Measurements from ENCODE around the gene WFS1. TPM values are rescaled to one million over a fixed set of nuclear protein-coding genes. Genes with fewer than 3 reads are reported as not detected.

Gene WFS1
- total and polyA plus RNA-seq, 9 of the 15 experiments (the other 6 are each of a cell fraction or from before 2014, with no cell fraction given) = 0.01 to 0.29 (median 0.03) TPM; not detected in 5

- Histone ChIP-seq H4K20me1 (replicated peaks; ENCODE audit: control insufficient read depth, insufficient read depth, low read length) (peaks cover 7% of the 10 kb centered on the region; the same call in 1 of the 2 replicates), H3K27me3 (ENCODE audit: control insufficient read depth in 2 of 2, insufficient read depth in 2 of 2, low read length in 2 of 2) (peaks cover 0 to 37% of the 10 kb centered on the region in 2 experiments; a peak in 3 of 5 replicates), H3K36me3 (ENCODE audit: control insufficient read depth, insufficient read depth, low read length) (no peaks in the 10 kb centered on the region), H3K9ac (ENCODE audit: insufficient read depth in 1 of 2, low read depth in 2 of 2, low read length in 2 of 2) (no peak overlapping the region), H3K4me3 (no peak overlapping the region), H3K27ac (ENCODE audit: extremely low read depth, low read depth, low read length) (no peak overlapping the region), H2AFZ (ENCODE audit: low read depth, low read length) (no peak overlapping the region), H3K9me1 (ENCODE audit: control insufficient read depth, insufficient read depth, low read length) (no peaks in the 10 kb centered on the region), H3K4me1 (replicated peaks in 1 of 2; ENCODE audit: control insufficient read depth in 2 of 2, insufficient read depth in 2 of 2, low read length in 2 of 2) (peaks cover 0 to 3% of the 10 kb centered on the region in 2 experiments; a peak in 1 of 5 replicates), H3K79me2 (ENCODE audit: control insufficient read depth, insufficient read depth, low read length) (no peaks in the 10 kb centered on the region), H3K4me2 (ENCODE audit: insufficient read depth, low read length) (no peak overlapping the region), H3K9me3 (replicated peaks; ENCODE audit: control insufficient read depth, insufficient read depth, low read depth, low read length) (no peaks in the 10 kb centered on the region)
- intact Hi-C loops (cut with micrococcal nuclease) = no loop called here
- no peak for FAIRE-seq
- CTCF ChIA-PET (ENCODE audit: low intra/inter-chr PET ratio) = no interaction called here
- ATAC-seq = no peak
- no TSS peak for BruUV-seq (replicated peaks)
- TF ChIP-seq GTF2F1 (IDR thresholded peaks at IDR 0.05; ENCODE audit: low read depth, low read length) = no peak
- TF ChIP-seq PCBP1 (IDR thresholded peaks at IDR 0.05; ENCODE audit: low read depth, low read length, poor library complexity, severe bottlenecking) = no peak
- TF ChIP-seq NFYB (IDR thresholded peaks at IDR 0.05; ENCODE audit: extremely low read depth, insufficient read length) = no peak
- no peak for TF ChIP-seq FUS (optimal IDR thresholded peaks at IDR 0.05; ENCODE audit: low read depth, low read length)
- no peak for TF ChIP-seq PRPF4 (IDR thresholded peaks at IDR 0.05; ENCODE audit: insufficient read depth, low read depth, low read length, poor library complexity, severe bottlenecking)
- TF ChIP-seq HBP1 (CRISPR knock-in tag; IDR thresholded peaks at IDR 0.05) = no peak
- no peak for TF ChIP-seq HMGN3 (IDR thresholded peaks at IDR 0.05; ENCODE audit: borderline replicate concordance, extremely low read depth, insufficient read length, low read depth, low read length)
- TF ChIP-seq SMARCB1 (IDR thresholded peaks at IDR 0.05; ENCODE audit: insufficient read length, low read depth) = no peak
- TF ChIP-seq CBX5 (IDR thresholded peaks at IDR 0.05; ENCODE audit: borderline replicate concordance, low read depth) = no peak
- no peak for TF ChIP-seq CEBPZ (IDR thresholded peaks at IDR 0.05; ENCODE audit: borderline replicate concordance, low read depth, low read length)
- TF ChIP-seq DNMT1 (IDR thresholded peaks at IDR 0.05) = no peak
- TF ChIP-seq ZNF197 (CRISPR knock-in tag; IDR thresholded peaks at IDR 0.05; ENCODE audit: low read depth) = no peak
- no peak for TF ChIP-seq MAZ (CRISPR knock-in tag; conservative IDR thresholded peaks at IDR 0.05 in 1 of 2, IDR thresholded peaks at IDR 0.05 in 1 of 2)
- DNase-seq (ENCODE audit: extremely low read depth in 1 of 4, low spot score in 3 of 4) = no peak
- POLR2A ChIA-PET = interaction anchor here (0.6 to 1.0 kb wide), 2 partner anchors 37 to 737 kb away, joined by 3 read pairs; no protein-coding TSS in a partner anchor
- in situ Hi-C loops (cut with MboI) = no loop called here
- 0% methylated on average over 6 of the region's 6 CpGs for WGBS (ENCODE audit: insufficient coverage, low coverage, missing lambda C conversion rate)
These were observed 72.0 kb downstream of the WFS1 start for GRCh38 chr4:6341696-6342095.

Measured in K562 (cell line).